WTC11 (cell line): ENCODE data around the gene C5orf47. TPM values are rescaled to one million over a fixed set of nuclear protein-coding genes. Genes with fewer than 3 reads are reported as not detected.

Experiments used
- ATAC-seq: fragments of 200-7000 bp; cut with Tn5 transposase; 2 replicates; pipeline ENCODE4 v1.10.0; 2021; ENCODE audit warnings: mild to moderate bottlenecking, moderate library complexity
- CTCF ChIA-PET: fragments of 300-600 bp; sonication (Branson Sonifier 250); formaldehyde crosslinking; loops from one replicate; lab custom pipeline; 2021; ENCODE audit warnings: antibody characterized with exemption; lab: Charles Lee
- POLR2A ChIA-PET: fragments of 350-600 bp; sonication (Branson Sonifier 250); formaldehyde crosslinking; loops from one replicate; lab custom pipeline; 2021; ENCODE audit warnings: antibody characterized with exemption; lab: Charles Lee
- DNase-seq: peaks from one replicate; pipeline ENCODE4 v3.0.0; 2021; ENCODE audit warnings: low spot score
- H3K27ac Mint-ChIP-seq: 2 replicates; pipeline ENCODE4 v1.8.0; 2021; ENCODE audit warnings: mixed read lengths
- H3K27me3 Mint-ChIP-seq: 2 replicates; pipeline ENCODE4 v1.8.0; 2021; ENCODE audit warnings: low read depth, mild to moderate bottlenecking, moderate library complexity, mixed read lengths
- H3K36me3 Mint-ChIP-seq: 2 replicates; pipeline ENCODE4 v1.8.0; 2021; ENCODE audit warnings: mixed read lengths
- H3K4me1 Mint-ChIP-seq: 2 replicates; pipeline ENCODE4 v1.8.0; 2022; ENCODE audit warnings: mixed read lengths
- H3K4me3 Mint-ChIP-seq: 2 replicates; pipeline ENCODE4 v1.8.0; 2021; ENCODE audit warnings: mild to moderate bottlenecking, moderate library complexity, mixed read lengths
- H3K9me3 Mint-ChIP-seq: 2 replicates; pipeline ENCODE4 v1.8.0; 2021; ENCODE audit warnings: mixed read lengths
- ATF1 ChIP-seq: sonication (generic); formaldehyde crosslinking; IDR thresholded peaks from 2 replicates; pipeline ENCODE4 v1.8.1; 2023; ENCODE audit warnings: mild to moderate bottlenecking, moderate library complexity, missing genetic modification reagents
- CREM ChIP-seq: sonication (generic); formaldehyde crosslinking; IDR thresholded peaks from 2 replicates; pipeline ENCODE4 v1.8.1; 2022; ENCODE audit warnings: mild to moderate bottlenecking, missing genetic modification reagents, moderate library complexity
- EMX1 ChIP-seq: fragments of 250-450 bp; sonication (Bioruptor Pico); IDR thresholded peaks from 2 replicates; pipeline ENCODE4 v1.8.0; 2021; ENCODE audit warnings: mild to moderate bottlenecking
- OVOL2 ChIP-seq: fragments of 250-450 bp; sonication (Bioruptor Pico); IDR thresholded peaks from 2 replicates; pipeline ENCODE4 v1.9.0; 2021; ENCODE audit warnings: mild to moderate bottlenecking, borderline replicate concordance
- TEAD4 ChIP-seq: sonication (generic); formaldehyde crosslinking; IDR thresholded peaks from 2 replicates; pipeline ENCODE4 v1.8.0; 2022; ENCODE audit warnings: mild to moderate bottlenecking, missing genetic modification reagents
- ZNF263 ChIP-seq: sonication (generic); formaldehyde crosslinking; IDR thresholded peaks from 2 replicates; pipeline ENCODE4 v1.8.1; 2022; ENCODE audit warnings: low read depth, mild to moderate bottlenecking, moderate library complexity, missing genetic modification reagents
- ZNF396 ChIP-seq: fragments of 250-450 bp; sonication (Bioruptor Pico); IDR thresholded peaks from 2 replicates; pipeline ENCODE4 v1.8.0; 2021; ENCODE audit warnings: mild to moderate bottlenecking, moderate library complexity, borderline replicate concordance
- ZNF423 ChIP-seq: fragments of 250-450 bp; sonication (Bioruptor Pico); IDR thresholded peaks from 2 replicates; pipeline ENCODE4 v2.1.2; 2022; ENCODE audit warnings: mild to moderate bottlenecking, moderate library complexity
- total RNA-seq: library from RNA; stranded (reverse); gene quantifications from 3 replicates; pipeline ENCODE4 v1.2.3, GENCODE V29; 2021
- TF ChIP-seq, protein P1 (sequence below): sonication (generic); formaldehyde crosslinking; IDR thresholded peaks from 2 replicates; pipeline ENCODE4 v1.8.1; 2023; ENCODE audit warnings: mild to moderate bottlenecking, moderate library complexity, missing genetic modification reagents
- TF ChIP-seq, protein P2 (sequence below): fragments of 250-450 bp; sonication (Bioruptor Pico); conservative IDR thresholded peaks from 2 replicates; pipeline ENCODE4 v1.9.0; 2021; ENCODE audit warnings: mild to moderate bottlenecking
- TF ChIP-seq, protein P3 (sequence below): sonication (generic); formaldehyde crosslinking; IDR thresholded peaks from 2 replicates; pipeline ENCODE4 v1.8.1; 2022; ENCODE audit warnings: mild to moderate bottlenecking, missing genetic modification reagents, moderate library complexity, borderline replicate concordance
- TF ChIP-seq, protein P4 (sequence below): sonication (generic); formaldehyde crosslinking; IDR thresholded peaks from 2 replicates; pipeline ENCODE4 v1.8.0; 2022; ENCODE audit warnings: mild to moderate bottlenecking, missing genetic modification reagents
- TF ChIP-seq, protein P5 (sequence below): sonication (generic); formaldehyde crosslinking; IDR thresholded peaks from 2 replicates; pipeline ENCODE4 v1.8.1; 2022; ENCODE audit warnings: mild to moderate bottlenecking, moderate library complexity, missing genetic modification reagents
- TF ChIP-seq, protein P6 (sequence below): fragments of 250-450 bp; sonication (Bioruptor Pico); IDR thresholded peaks from 2 replicates; pipeline ENCODE4 v1.9.0; 2021; ENCODE audit warnings: mild to moderate bottlenecking
- TF ChIP-seq, protein P7 (sequence below): fragments of 250-450 bp; sonication (Bioruptor Pico); IDR thresholded peaks from 2 replicates; pipeline ENCODE4 v1.8.0; 2021; ENCODE audit warnings: mild to moderate bottlenecking
- TF ChIP-seq, protein P8 (sequence below): sonication (generic); formaldehyde crosslinking; IDR thresholded peaks from 2 replicates; pipeline ENCODE4 v1.8.1; 2023; ENCODE audit warnings: mild to moderate bottlenecking, missing genetic modification reagents
- TF ChIP-seq, protein P9 (sequence below): sonication (generic); formaldehyde crosslinking; IDR thresholded peaks from 2 replicates; pipeline ENCODE4 v1.8.1; 2023; ENCODE audit warnings: mild to moderate bottlenecking, missing genetic modification reagents, moderate library complexity

Gene C5orf47
- total RNA-seq, 1 experiment from 2014 or later: 0.09 TPM

DNA sequence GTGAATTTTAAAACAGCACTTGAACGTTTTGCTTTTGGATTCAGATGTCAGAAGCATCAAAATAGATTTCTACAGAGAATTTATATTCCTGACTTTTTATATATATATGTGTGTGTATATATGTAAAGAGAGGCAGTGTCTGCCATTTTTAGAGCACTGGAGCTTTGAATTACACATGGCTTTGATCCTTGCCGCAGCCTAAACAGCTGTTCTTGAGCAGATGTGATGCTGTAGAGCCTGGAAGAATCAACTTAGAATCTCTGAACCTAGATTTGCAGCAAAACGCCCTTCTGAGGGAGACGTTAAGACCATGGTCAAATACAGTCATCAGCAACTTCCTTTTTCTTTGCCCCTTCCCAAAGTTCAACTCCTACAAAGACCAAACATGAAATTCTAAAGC, 21.7 kb upstream of the C5orf47 start:
- DNase-seq (no peak), ATAC-seq (no peak)
- H3K27ac Mint-ChIP-seq: no peak overlapping the region
- no peaks in the 10 kb centered on the region for H3K36me3 Mint-ChIP-seq
- ChIA-PET CTCF (interaction anchor here (1.0 to 1.6 kb wide), 2 partner anchors 43 to 351 kb away, joined by 3 read pairs; partner anchors contain the start of gene BOD1), POLR2A (no interaction called here)
- peaks cover 75% of the 10 kb centered on the region for H3K4me1 Mint-ChIP-seq
- peaks cover 3% of the 10 kb centered on the region; the same call in 1 of the 2 replicates for H3K27me3 Mint-ChIP-seq
- H3K9me3 Mint-ChIP-seq: 0 out of 2 replicates have a peak, but pooled peaks cover 6% of the 10 kb centered on the region
- TF ChIP-seq, protein P1, sequence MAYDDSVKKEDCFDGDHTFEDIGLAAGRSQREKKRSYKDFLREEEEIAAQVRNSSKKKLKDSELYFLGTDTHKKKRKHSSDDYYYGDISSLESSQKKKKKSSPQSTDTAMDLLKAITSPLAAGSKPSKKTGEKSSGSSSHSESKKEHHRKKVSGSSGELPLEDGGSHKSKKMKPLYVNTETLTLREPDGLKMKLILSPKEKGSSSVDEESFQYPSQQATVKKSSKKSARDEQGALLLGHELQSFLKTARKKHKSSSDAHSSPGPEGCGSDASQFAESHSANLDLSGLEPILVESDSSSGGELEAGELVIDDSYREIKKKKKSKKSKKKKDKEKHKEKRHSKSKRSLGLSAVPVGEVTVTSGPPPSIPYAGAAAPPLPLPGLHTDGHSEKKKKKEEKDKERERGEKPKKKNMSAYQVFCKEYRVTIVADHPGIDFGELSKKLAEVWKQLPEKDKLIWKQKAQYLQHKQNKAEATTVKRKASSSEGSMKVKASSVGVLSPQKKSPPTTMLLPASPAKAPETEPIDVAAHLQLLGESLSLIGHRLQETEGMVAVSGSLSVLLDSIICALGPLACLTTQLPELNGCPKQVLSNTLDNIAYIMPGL: no peak
- TF ChIP-seq OVOL2 (CRISPR knock-in tag) (no peak), ATF1 (CRISPR knock-in tag) (no peak), EMX1 (CRISPR knock-in tag) (no peak), CREM (CRISPR knock-in tag) (no peak), ZNF423 (CRISPR knock-in tag) (no peak), ZNF263 (no peak), ZNF396 (no peak), TEAD4 (CRISPR knock-in tag) (no peak)
- TF ChIP-seq, protein P2, sequence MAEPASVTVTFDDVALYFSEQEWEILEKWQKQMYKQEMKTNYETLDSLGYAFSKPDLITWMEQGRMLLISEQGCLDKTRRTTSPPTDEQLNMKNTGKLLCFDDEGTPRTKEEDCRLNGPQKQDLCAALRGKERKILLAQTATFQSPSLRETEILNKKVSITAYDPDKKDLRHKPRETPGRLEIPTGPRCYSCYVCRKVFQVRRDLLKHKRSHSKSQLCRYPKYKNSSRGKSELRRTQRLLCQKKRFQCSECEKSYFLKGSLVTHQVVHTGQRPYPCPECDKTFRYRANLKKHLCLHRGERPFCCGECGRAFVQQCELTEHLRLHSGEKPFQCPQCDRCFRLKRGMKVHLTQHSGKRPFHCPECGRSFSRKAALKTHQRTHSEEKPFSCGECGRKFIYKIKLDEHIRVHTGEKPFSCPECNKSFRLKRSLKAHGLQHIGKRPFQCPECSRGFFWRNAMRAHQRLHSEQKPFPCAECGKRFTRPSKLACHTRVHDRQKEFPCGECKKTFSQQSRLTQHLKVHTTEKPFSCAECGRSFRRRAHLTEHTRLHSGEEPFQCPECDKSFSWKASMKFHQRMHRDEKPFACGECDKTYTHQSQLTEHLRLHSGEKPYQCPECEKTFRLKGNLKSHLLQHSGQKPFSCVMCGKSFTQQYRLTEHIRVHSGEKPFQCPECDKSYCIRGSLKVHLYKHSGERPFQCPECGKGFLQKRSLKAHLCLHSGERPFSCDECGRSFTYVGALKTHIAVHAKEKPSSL (CRISPR knock-in tag): no peak
- TF ChIP-seq, protein P3, sequence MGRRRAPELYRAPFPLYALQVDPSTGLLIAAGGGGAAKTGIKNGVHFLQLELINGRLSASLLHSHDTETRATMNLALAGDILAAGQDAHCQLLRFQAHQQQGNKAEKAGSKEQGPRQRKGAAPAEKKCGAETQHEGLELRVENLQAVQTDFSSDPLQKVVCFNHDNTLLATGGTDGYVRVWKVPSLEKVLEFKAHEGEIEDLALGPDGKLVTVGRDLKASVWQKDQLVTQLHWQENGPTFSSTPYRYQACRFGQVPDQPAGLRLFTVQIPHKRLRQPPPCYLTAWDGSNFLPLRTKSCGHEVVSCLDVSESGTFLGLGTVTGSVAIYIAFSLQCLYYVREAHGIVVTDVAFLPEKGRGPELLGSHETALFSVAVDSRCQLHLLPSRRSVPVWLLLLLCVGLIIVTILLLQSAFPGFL (CRISPR knock-in tag): no peak
- TF ChIP-seq, protein P4, sequence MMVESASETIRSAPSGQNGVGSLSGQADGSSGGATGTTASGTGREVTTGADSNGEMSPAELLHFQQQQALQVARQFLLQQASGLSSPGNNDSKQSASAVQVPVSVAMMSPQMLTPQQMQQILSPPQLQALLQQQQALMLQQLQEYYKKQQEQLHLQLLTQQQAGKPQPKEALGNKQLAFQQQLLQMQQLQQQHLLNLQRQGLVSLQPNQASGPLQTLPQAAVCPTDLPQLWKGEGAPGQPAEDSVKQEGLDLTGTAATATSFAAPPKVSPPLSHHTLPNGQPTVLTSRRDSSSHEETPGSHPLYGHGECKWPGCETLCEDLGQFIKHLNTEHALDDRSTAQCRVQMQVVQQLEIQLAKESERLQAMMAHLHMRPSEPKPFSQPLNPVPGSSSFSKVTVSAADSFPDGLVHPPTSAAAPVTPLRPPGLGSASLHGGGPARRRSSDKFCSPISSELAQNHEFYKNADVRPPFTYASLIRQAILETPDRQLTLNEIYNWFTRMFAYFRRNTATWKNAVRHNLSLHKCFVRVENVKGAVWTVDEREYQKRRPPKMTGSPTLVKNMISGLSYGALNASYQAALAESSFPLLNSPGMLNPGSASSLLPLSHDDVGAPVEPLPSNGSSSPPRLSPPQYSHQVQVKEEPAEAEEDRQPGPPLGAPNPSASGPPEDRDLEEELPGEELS (CRISPR knock-in tag): no peak
- TF ChIP-seq, protein P5, sequence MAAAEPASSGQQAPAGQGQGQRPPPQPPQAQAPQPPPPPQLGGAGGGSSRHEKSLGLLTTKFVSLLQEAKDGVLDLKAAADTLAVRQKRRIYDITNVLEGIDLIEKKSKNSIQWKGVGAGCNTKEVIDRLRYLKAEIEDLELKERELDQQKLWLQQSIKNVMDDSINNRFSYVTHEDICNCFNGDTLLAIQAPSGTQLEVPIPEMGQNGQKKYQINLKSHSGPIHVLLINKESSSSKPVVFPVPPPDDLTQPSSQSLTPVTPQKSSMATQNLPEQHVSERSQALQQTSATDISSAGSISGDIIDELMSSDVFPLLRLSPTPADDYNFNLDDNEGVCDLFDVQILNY (CRISPR knock-in tag): no peak
- TF ChIP-seq, protein P6, sequence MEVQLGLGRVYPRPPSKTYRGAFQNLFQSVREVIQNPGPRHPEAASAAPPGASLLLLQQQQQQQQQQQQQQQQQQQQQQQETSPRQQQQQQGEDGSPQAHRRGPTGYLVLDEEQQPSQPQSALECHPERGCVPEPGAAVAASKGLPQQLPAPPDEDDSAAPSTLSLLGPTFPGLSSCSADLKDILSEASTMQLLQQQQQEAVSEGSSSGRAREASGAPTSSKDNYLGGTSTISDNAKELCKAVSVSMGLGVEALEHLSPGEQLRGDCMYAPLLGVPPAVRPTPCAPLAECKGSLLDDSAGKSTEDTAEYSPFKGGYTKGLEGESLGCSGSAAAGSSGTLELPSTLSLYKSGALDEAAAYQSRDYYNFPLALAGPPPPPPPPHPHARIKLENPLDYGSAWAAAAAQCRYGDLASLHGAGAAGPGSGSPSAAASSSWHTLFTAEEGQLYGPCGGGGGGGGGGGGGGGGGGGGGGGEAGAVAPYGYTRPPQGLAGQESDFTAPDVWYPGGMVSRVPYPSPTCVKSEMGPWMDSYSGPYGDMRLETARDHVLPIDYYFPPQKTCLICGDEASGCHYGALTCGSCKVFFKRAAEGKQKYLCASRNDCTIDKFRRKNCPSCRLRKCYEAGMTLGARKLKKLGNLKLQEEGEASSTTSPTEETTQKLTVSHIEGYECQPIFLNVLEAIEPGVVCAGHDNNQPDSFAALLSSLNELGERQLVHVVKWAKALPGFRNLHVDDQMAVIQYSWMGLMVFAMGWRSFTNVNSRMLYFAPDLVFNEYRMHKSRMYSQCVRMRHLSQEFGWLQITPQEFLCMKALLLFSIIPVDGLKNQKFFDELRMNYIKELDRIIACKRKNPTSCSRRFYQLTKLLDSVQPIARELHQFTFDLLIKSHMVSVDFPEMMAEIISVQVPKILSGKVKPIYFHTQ (CRISPR knock-in tag): no peak
- TF ChIP-seq, protein P7, sequence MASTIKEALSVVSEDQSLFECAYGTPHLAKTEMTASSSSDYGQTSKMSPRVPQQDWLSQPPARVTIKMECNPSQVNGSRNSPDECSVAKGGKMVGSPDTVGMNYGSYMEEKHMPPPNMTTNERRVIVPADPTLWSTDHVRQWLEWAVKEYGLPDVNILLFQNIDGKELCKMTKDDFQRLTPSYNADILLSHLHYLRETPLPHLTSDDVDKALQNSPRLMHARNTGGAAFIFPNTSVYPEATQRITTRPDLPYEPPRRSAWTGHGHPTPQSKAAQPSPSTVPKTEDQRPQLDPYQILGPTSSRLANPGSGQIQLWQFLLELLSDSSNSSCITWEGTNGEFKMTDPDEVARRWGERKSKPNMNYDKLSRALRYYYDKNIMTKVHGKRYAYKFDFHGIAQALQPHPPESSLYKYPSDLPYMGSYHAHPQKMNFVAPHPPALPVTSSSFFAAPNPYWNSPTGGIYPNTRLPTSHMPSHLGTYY (CRISPR knock-in tag): no peak
- TF ChIP-seq, protein P8, sequence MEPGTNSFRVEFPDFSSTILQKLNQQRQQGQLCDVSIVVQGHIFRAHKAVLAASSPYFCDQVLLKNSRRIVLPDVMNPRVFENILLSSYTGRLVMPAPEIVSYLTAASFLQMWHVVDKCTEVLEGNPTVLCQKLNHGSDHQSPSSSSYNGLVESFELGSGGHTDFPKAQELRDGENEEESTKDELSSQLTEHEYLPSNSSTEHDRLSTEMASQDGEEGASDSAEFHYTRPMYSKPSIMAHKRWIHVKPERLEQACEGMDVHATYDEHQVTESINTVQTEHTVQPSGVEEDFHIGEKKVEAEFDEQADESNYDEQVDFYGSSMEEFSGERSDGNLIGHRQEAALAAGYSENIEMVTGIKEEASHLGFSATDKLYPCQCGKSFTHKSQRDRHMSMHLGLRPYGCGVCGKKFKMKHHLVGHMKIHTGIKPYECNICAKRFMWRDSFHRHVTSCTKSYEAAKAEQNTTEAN (CRISPR knock-in tag): no peak
- TF ChIP-seq, protein P9, sequence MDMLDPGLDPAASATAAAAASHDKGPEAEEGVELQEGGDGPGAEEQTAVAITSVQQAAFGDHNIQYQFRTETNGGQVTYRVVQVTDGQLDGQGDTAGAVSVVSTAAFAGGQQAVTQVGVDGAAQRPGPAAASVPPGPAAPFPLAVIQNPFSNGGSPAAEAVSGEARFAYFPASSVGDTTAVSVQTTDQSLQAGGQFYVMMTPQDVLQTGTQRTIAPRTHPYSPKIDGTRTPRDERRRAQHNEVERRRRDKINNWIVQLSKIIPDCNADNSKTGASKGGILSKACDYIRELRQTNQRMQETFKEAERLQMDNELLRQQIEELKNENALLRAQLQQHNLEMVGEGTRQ (CRISPR knock-in tag): no peak
- TF ChIP-seq, all 79 proteins: peak for 0
- no peak overlapping the region for H3K4me3 Mint-ChIP-seq
